Mesothelial cell of epicardium (in vitro differentiated cells): ENCODE results near the gene INSL6. TPM values are rescaled to one million over a fixed set of nuclear protein-coding genes. Genes with fewer than 3 reads are reported as not detected.
"Not testable (repeated sequence)": the region's sequence is repeated elsewhere in the genome, so short reads cannot be mapped to it uniquely, and the experiment has no call there.

Experiments
- DNase-seq, 2 experiments: peaks; one replicate each; pipeline ENCODE4 v3.0.0; 2021; ENCODE audit warnings: low spot score in 2 of 2; ENCODE audit not compliant: unreplicated experiment in 2 of 2
- H3K27ac Mint-ChIP-seq: 2 replicates; pipeline ENCODE4 v1.8.0; 2021; ENCODE audit warnings: mixed read lengths
- H3K27me3 Mint-ChIP-seq: 2 replicates; pipeline ENCODE4 v1.8.0; 2021; ENCODE audit warnings: low read depth, mixed read lengths
- H3K36me3 Mint-ChIP-seq: 2 replicates; pipeline ENCODE4 v1.8.0; 2021; ENCODE audit warnings: mixed read lengths
- H3K4me1 Mint-ChIP-seq: 2 replicates; pipeline ENCODE4 v1.8.0; 2021; ENCODE audit warnings: mixed read lengths
- H3K4me3 Mint-ChIP-seq: 2 replicates; pipeline ENCODE4 v1.8.0; 2021; ENCODE audit warnings: mild to moderate bottlenecking, moderate library complexity, mixed read lengths
- H3K9me3 Mint-ChIP-seq: 2 replicates; pipeline ENCODE4 v1.8.0; 2021; ENCODE audit warnings: mixed read lengths
- total RNA-seq: library from RNA; stranded (reverse); gene quantifications from 3 replicates; pipeline ENCODE4 v1.2.1, GENCODE V29; 2021
- TF ChIP-seq, protein P1 (sequence below): fragments of 200-600 bp; sonication (generic); IDR thresholded peaks from one replicate; pipeline ENCODE4 v1.5.0; 2021; ENCODE audit warnings: antibody characterized with exemption; ENCODE audit not compliant: unreplicated experiment

The INSL6 gene
- total RNA-seq, 1 donor from 2014 or later: not detected

DNA sequence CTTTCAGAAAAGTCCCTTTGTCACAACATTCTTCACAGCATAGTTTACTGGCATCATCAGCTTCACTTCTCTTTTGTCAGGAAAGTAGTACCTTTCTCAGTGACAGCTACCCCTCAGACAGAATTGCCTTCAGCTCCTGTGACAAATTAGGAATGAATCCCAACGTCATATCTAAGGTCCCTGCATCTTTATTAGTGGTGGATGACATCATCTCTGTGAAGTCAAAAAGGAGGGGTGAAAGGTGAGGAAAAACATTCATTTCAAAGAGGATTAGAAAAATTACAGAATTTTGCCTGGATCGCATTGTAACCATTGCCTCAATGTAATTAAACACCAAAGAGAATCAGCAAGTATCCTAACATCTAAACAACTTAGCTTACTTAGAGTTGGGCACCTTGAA lies 7.9 kb upstream of the INSL6 start:
- H3K4me3 Mint-ChIP-seq: no peak overlapping the region
- no peak for DNase-seq
- no peak overlapping the region for H3K27ac Mint-ChIP-seq
- TF ChIP-seq, protein P1, sequence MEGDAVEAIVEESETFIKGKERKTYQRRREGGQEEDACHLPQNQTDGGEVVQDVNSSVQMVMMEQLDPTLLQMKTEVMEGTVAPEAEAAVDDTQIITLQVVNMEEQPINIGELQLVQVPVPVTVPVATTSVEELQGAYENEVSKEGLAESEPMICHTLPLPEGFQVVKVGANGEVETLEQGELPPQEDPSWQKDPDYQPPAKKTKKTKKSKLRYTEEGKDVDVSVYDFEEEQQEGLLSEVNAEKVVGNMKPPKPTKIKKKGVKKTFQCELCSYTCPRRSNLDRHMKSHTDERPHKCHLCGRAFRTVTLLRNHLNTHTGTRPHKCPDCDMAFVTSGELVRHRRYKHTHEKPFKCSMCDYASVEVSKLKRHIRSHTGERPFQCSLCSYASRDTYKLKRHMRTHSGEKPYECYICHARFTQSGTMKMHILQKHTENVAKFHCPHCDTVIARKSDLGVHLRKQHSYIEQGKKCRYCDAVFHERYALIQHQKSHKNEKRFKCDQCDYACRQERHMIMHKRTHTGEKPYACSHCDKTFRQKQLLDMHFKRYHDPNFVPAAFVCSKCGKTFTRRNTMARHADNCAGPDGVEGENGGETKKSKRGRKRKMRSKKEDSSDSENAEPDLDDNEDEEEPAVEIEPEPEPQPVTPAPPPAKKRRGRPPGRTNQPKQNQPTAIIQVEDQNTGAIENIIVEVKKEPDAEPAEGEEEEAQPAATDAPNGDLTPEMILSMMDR: no peak
- H3K9me3 Mint-ChIP-seq: peaks cover 5% of the 10 kb centered on the region
- no peaks in the 10 kb centered on the region for H3K27me3 Mint-ChIP-seq
- H3K4me1 Mint-ChIP-seq: no peaks in the 10 kb centered on the region
- H3K36me3 Mint-ChIP-seq: no peaks in the 10 kb centered on the region

DNA sequence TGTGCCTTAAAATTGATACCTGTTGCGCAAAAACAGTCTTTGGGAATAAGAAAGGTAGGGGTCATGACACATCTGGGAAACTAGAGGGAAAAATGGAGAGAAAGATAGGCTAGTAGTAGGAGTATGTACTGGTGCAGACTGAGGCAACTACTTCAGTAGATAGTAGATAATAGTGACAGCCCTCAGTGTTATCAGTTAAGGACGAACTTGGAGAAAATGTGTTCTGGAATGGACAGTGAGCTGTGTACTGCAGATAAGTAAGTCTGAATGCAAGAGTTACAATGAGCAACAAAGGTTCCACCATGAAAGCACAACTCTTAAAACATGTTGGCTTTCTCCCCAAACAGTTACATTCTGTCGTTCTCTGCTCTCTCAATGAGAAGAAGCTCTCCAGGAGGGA lies 6.5 kb upstream of the INSL6 start:
- Mint-ChIP-seq H3K4me1 (no peaks in the 10 kb centered on the region), H3K9me3 (no peaks in the 10 kb centered on the region), H3K4me3 (no peak overlapping the region), H3K36me3 (no peaks in the 10 kb centered on the region), H3K27me3 (no peaks in the 10 kb centered on the region), H3K27ac (no peak overlapping the region)
- DNase-seq: no peak
- TF ChIP-seq, protein P1: no peak

DNA sequence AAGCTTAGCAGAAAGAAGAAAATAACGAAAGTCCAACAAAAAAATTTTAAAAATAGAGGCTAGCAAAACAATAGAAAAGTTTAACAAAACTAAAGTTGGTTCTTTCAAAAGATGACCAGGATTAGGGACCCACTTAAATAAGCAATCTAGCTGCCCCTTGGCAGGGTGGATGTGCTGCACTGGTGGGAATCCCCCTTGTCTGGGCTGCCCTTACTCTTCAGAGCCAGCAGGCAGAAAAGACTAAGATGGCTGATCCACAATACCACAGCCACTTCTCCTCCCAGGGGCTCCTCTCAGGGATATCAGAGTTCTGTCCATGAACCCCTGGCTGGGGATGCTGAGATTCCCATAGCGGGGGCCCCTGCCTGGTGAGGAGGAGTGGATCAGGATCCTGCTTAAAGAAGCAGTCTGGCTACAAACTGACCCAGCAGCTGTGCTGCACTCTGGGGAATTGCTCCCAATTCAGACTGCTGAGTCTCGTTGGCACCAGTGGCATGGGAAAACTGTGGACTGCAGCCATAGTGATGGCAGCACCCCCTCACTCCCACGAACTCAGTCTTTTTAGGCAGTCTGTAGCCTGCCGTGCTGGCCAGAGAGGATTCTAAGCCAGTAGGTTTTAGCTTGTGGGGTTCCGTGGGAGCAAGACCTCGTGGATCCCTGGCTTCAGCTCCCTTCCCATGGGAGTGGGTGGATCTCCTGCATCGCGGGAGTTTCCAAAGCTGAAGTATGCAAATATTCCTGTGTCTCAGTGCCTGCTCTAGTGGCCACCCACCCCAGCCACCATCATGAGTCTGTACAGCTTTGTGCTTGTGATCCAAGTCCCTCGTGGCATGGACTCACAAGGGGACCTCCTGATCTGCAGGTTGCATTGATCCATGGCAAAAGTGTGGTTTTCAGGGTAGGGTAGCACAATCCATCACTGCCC lies 2.9 kb upstream of the INSL6 start:
- H3K4me3 Mint-ChIP-seq: no peak overlapping the region
- no peaks in the 10 kb centered on the region for H3K4me1 Mint-ChIP-seq
- DNase-seq: no peak
- H3K36me3 Mint-ChIP-seq: no peaks in the 10 kb centered on the region
- no peaks in the 10 kb centered on the region for H3K9me3 Mint-ChIP-seq
- TF ChIP-seq, protein P1: no peak
- H3K27ac Mint-ChIP-seq: no peak overlapping the region
- H3K27me3 Mint-ChIP-seq: no peaks in the 10 kb centered on the region

DNA sequence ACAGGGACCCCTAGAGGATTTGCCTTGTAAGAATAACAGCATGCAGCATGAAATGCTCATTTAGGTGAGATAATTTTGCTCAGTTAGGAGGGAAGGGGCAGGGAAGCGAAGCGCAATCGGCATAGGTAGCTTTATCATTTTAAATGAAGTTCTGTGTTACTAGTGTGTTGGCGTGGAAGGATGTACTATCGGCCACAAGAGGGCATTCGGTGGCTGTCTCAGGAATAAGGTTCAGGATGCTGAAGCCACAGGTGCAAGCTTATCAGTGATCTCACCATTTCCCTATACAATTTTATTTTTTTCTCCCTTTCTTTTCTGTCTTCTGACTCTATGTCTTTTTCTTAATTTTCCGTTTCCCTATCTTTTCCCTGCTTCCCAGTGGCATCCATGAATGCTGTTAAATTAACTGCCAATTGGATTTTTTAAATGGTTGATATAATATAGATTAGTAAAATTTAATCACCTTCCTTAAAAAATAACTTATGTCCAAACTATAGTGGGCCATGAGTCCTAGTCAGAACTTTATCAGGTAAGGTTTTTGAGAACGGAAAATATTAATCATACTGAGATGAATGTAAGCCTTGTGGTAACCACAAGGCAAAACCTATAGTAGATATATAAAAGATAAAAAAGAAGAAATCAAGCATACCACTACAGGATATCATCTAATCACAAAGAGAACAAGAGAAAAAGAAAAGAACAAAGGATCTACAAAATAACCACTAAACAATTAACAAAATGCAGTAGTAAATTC lies 1.2 kb upstream of the INSL6 start:
- Mint-ChIP-seq H3K9me3 (no peaks in the 10 kb centered on the region), H3K4me3 (no peak overlapping the region), H3K27me3 (no peaks in the 10 kb centered on the region), H3K36me3 (no peaks in the 10 kb centered on the region), H3K27ac (no peak overlapping the region), H3K4me1 (no peaks in the 10 kb centered on the region)
- TF ChIP-seq, protein P1: peak; percentile 68
- no peak for DNase-seq

DNA sequence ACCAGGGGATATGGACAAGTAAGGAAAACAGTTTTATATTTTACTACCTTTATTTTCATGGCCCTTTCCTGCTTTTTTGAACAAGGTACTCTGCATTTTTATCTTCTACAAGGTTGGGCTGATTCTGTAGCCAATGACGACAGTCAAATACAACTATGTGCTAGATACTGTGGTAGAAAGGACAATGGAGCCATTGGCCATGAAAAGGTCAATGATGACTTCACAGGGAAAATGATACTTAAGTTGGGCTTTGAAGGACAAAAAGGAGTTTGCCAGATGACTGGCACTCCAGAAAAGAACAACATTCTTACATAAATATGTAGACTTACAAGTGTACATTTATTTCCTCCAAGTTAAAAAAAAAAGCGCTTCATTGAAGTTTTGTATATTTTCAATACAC lies 663 bp downstream of the INSL6 start:
- Mint-ChIP-seq H3K4me3 (no peak overlapping the region), H3K27ac (no peak overlapping the region), H3K9me3 (peaks cover 17% of the 10 kb centered on the region), H3K4me1 (no peaks in the 10 kb centered on the region), H3K36me3 (no peaks in the 10 kb centered on the region), H3K27me3 (no peaks in the 10 kb centered on the region)
- DNase-seq: no peak
- TF ChIP-seq, protein P1: no peak

DNA sequence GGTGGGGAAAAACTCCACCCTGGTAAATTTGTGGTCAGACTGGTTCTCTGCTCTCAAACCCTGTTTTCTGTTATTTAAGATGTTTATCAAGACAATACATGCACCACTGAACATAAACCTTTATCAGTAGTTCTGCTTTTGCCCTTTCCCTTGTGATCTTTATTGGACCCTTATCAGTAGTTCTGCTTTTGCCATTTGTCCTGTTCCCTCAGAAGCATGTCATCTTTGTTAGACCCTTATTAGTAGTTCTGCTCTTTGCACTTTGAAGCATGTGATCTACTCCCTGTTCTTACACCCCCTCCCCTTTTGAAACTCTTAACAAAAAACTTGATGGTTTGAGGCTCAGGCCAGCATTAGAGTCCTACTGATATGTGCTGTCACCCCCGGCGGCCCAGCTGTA lies 4.8 kb downstream of the INSL6 start:
- H3K9me3 Mint-ChIP-seq: peaks cover 29% of the 10 kb centered on the region
- H3K4me1 Mint-ChIP-seq, DNase-seq, H3K36me3 Mint-ChIP-seq, H3K27me3 Mint-ChIP-seq, H3K27ac Mint-ChIP-seq, H3K4me3 Mint-ChIP-seq: not testable (repeated sequence)
